Liver (tissue), 9 donors: ENCODE data around the gene ITPKB. TPM values are rescaled to one million over a fixed set of nuclear protein-coding genes. Genes with fewer than 3 reads are reported as not detected.

Source experiments
- DNase-seq: peaks from one replicate; pipeline ENCODE4 v3.0.0-alpha.2; 2017; ENCODE audit warnings: low spot score
- H3K27ac ChIP-seq, 2 donors: one replicate each; pipeline ENCODE4 v1.7.0; 2013; ENCODE audit warnings: inconsistent platforms in 2 of 2, low read length in 2 of 2, control low read depth in 1 of 2, low read depth in 1 of 2, mild to moderate bottlenecking in 1 of 2
- H3K27me3 ChIP-seq, 4 donors: one replicate each; pipeline versions ENCODE4 v1.6.1 to v1.7.0; 2013; ENCODE audit warnings: low read length in 3 of 4, inconsistent platforms in 1 of 4, mild to moderate bottlenecking in 1 of 4, moderate library complexity in 1 of 4; ENCODE audit not compliant: control insufficient read depth in 4 of 4, insufficient read depth in 4 of 4
- H3K36me3 ChIP-seq, 4 donors: one replicate each; pipeline versions ENCODE4 v1.6.1 to v1.7.0; 2013; ENCODE audit warnings: low read length in 3 of 4, mild to moderate bottlenecking in 3 of 4, low read depth in 1 of 4, moderate library complexity in 1 of 4; ENCODE audit not compliant: control insufficient read depth in 4 of 4, insufficient read depth in 3 of 4
- H3K4me1 ChIP-seq, 4 donors: one replicate each; pipeline versions ENCODE4 v1.6.1 to v1.7.0; 2013; ENCODE audit warnings: low read length in 3 of 4, mild to moderate bottlenecking in 3 of 4, moderate library complexity in 1 of 4; ENCODE audit not compliant: control insufficient read depth in 4 of 4, insufficient read depth in 4 of 4
- H3K4me3 ChIP-seq, 3 donors: one replicate each; pipeline versions ENCODE4 v1.6.1 to v1.7.0; 2013; ENCODE audit warnings: low read length in 3 of 3, control low read depth in 1 of 3, low read depth in 1 of 3, mild to moderate bottlenecking in 1 of 3
- H3K9ac ChIP-seq, 2 donors: one replicate each; pipeline ENCODE4 v1.7.0; 2013; ENCODE audit warnings: low read length in 2 of 2, mild to moderate bottlenecking in 2 of 2, moderate library complexity in 2 of 2, control low read depth in 1 of 2, low read depth in 1 of 2
- H3K9me3 ChIP-seq, 4 donors: one replicate each; pipeline versions ENCODE4 v1.6.1 to v1.7.0; 2013; ENCODE audit warnings: low read length in 3 of 4; ENCODE audit not compliant: control insufficient read depth in 4 of 4
- EGR1 ChIP-seq, 2 donors: IDR thresholded peaks; 2 replicates each; pipeline ENCODE4 v1.6.1; 2016 to 2018; ENCODE audit warnings: antibody characterized with exemption in 2 of 2, low read depth in 2 of 2
- FOXA1 ChIP-seq: IDR thresholded peaks from 2 replicates; pipeline ENCODE4 v1.6.1; 2016; ENCODE audit warnings: antibody characterized with exemption
- FOXA2 ChIP-seq: IDR thresholded peaks from 2 replicates; pipeline ENCODE4 v1.6.1; 2016; ENCODE audit warnings: antibody characterized with exemption
- HNF4G ChIP-seq: IDR thresholded peaks from 2 replicates; pipeline ENCODE4 v1.6.1; 2016; ENCODE audit warnings: antibody characterized with exemption
- JUND ChIP-seq, 2 donors: IDR thresholded peaks; 2 replicates each; pipeline ENCODE4 v1.6.1; 2016; ENCODE audit warnings: antibody characterized with exemption in 2 of 2
- NR2F2 ChIP-seq: IDR thresholded peaks from 2 replicates; pipeline ENCODE4 v1.6.1; 2016; ENCODE audit warnings: antibody characterized with exemption
- RAD21 ChIP-seq, 2 donors: IDR thresholded peaks; 2 replicates each; pipeline ENCODE4 v1.6.1; 2016; ENCODE audit warnings: antibody characterized with exemption in 2 of 2, mild to moderate bottlenecking in 2 of 2
- SP1 ChIP-seq: IDR thresholded peaks from 2 replicates; pipeline ENCODE4 v1.6.1; 2018; ENCODE audit warnings: antibody characterized with exemption, mild to moderate bottlenecking
- TAF1 ChIP-seq: conservative IDR thresholded peaks from 2 replicates; pipeline ENCODE4 v1.6.1; 2016; ENCODE audit warnings: antibody characterized with exemption, mild to moderate bottlenecking
- YY1 ChIP-seq: IDR thresholded peaks from 2 replicates; pipeline ENCODE4 v1.6.1; 2016; ENCODE audit warnings: antibody characterized with exemption, mild to moderate bottlenecking
- ZBTB33 ChIP-seq: IDR thresholded peaks from 2 replicates; pipeline ENCODE4 v1.6.1; 2016; ENCODE audit warnings: antibody characterized with exemption
- WGBS: extraction: QIAGEN DNeasy Blood & Tissue Kit; methylation state at CpG from one replicate; pipeline ENCODE4 v1.1.7; 2013; 5-methylcytosine and 5-hydroxymethylcytosine counted together
- polyA plus RNA-seq, 2 donors: library from polyadenylated mRNA; stranded (reverse) in 1 of 2; unstranded in 1 of 2; fragments of 200-250 nt in 1 of 2; fragments of >200 nt in 1 of 2; fragmentation: Nextera tagmentation in 1 of 2; extraction: Ambion mirVana in 1 of 2; gene quantifications; one replicate each; pipeline versions ENCODE4 v1.2.1 to v1.2.3, GENCODE V29; 2013 to 2015
- total RNA-seq, 2 donors: library from RNA; depleted of rRNA; stranded (reverse); fragments of >200 nt; gene quantifications; one replicate each; pipeline ENCODE4 v1.2.3, GENCODE V29; 2014
- TF ChIP-seq, protein P1 (sequence below): IDR thresholded peaks from 2 replicates; pipeline ENCODE4 v1.6.1; 2016; ENCODE audit warnings: antibody characterized with exemption, mild to moderate bottlenecking
- TF ChIP-seq, protein P2 (sequence below): IDR thresholded peaks from 2 replicates; pipeline ENCODE4 v1.6.1; 2016; ENCODE audit warnings: antibody characterized with exemption
- TF ChIP-seq, protein P3 (sequence below): IDR thresholded peaks from 2 replicates; pipeline ENCODE4 v1.6.1; 2016; ENCODE audit warnings: antibody characterized with exemption
- donor health status: healthy.
- donor health status: healthy.
- donor health status: healthy.
- donor health status: healthy.
- donor health status: healthy.

ITPKB gene
- total and polyA plus RNA-seq, 4 donors: 0.61 to 5.8 (median 3.7) TPM

- TF ChIP-seq, protein P1, sequence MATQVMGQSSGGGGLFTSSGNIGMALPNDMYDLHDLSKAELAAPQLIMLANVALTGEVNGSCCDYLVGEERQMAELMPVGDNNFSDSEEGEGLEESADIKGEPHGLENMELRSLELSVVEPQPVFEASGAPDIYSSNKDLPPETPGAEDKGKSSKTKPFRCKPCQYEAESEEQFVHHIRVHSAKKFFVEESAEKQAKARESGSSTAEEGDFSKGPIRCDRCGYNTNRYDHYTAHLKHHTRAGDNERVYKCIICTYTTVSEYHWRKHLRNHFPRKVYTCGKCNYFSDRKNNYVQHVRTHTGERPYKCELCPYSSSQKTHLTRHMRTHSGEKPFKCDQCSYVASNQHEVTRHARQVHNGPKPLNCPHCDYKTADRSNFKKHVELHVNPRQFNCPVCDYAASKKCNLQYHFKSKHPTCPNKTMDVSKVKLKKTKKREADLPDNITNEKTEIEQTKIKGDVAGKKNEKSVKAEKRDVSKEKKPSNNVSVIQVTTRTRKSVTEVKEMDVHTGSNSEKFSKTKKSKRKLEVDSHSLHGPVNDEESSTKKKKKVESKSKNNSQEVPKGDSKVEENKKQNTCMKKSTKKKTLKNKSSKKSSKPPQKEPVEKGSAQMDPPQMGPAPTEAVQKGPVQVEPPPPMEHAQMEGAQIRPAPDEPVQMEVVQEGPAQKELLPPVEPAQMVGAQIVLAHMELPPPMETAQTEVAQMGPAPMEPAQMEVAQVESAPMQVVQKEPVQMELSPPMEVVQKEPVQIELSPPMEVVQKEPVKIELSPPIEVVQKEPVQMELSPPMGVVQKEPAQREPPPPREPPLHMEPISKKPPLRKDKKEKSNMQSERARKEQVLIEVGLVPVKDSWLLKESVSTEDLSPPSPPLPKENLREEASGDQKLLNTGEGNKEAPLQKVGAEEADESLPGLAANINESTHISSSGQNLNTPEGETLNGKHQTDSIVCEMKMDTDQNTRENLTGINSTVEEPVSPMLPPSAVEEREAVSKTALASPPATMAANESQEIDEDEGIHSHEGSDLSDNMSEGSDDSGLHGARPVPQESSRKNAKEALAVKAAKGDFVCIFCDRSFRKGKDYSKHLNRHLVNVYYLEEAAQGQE: no peak
- no peak for TF ChIP-seq ZBTB33
- no peak for TF ChIP-seq TAF1
- TF ChIP-seq EGR1 (IDR thresholded peaks at IDR 0.05; ENCODE audit: low read depth in 2 of 2): no peak
- no peak for TF ChIP-seq SP1
- TF ChIP-seq, protein P2, sequence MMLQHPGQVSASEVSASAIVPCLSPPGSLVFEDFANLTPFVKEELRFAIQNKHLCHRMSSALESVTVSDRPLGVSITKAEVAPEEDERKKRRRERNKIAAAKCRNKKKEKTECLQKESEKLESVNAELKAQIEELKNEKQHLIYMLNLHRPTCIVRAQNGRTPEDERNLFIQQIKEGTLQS: no peak
- no peak for TF ChIP-seq NR2F2
- TF ChIP-seq RAD21 (IDR thresholded peaks at IDR 0.05): no peak
- no peak for TF ChIP-seq JUND (IDR thresholded peaks at IDR 0.05)
- no peak for TF ChIP-seq FOXA1
- no peak for TF ChIP-seq YY1
- no peak for TF ChIP-seq FOXA2
These were observed 19.3 kb downstream of the ITPKB start (continued) for GRCh38 chr1:226719596-226720387.

- 79% methylated on average over 11 of the region's 11 CpGs for WGBS
- Histone ChIP-seq H3K4me1 (no peaks in the 10 kb centered on the region), H3K9me3 (peaks cover 0 to 1% (median 0%) of the 10 kb centered on the region in 4 donors), H3K27me3 (no peaks in the 10 kb centered on the region), H3K9ac (no peak overlapping the region), H3K4me3 (no peak overlapping the region), H3K36me3 (no peaks in the 10 kb centered on the region), H3K27ac (no peak overlapping the region)
- TF ChIP-seq HNF4G (no peak), ZBTB33 (no peak), NR2F2 (no peak), JUND (IDR thresholded peaks at IDR 0.05) (no peak), FOXA1 (no peak)
- TF ChIP-seq, protein P3, sequence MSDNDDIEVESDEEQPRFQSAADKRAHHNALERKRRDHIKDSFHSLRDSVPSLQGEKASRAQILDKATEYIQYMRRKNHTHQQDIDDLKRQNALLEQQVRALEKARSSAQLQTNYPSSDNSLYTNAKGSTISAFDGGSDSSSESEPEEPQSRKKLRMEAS: no peak
- DNase-seq: no peak
These were observed 21.7 kb downstream of the ITPKB start for GRCh38 chr1:226717256-226717909.
